HFF-Myc (cell line): ENCODE results near the gene TDRD9.

Experiments used
- DNase-seq: peaks from one replicate; pipeline ENCODE4 v3.0.0-alpha.2; 2011; ENCODE audit warnings: low read depth; ENCODE audit errors: extremely low read depth
- H3K4me3 ChIP-seq: replicated peaks from 2 replicates; pipeline ENCODE4 v1.5.1; 2011; ENCODE audit warnings: low read depth, mild to moderate bottlenecking, control low read depth, low read length
- CTCF ChIP-seq: IDR thresholded peaks from 2 replicates; pipeline ENCODE4 v1.5.1; 2012; ENCODE audit warnings: mild to moderate bottlenecking, low read depth, low read length, control low read depth; ENCODE audit errors: missing control alignments

The TDRD9 gene

GRCh38 chr14:104047761-104048160 lies 119.5 kb downstream of the TDRD9 start:
- no peak overlapping the region for H3K4me3 ChIP-seq
- no peak for DNase-seq
- no peak for TF ChIP-seq CTCF

- DNase-seq, result no peak
- no peak overlapping the region for H3K4me3 ChIP-seq
- TF ChIP-seq CTCF, result no peak
Observed at GRCh38 chr14:104048758-104049507, 120.7 kb downstream of the TDRD9 start.

- no peak for DNase-seq
- no peak overlapping the region for H3K4me3 ChIP-seq
- TF ChIP-seq CTCF, result no peak
Observed at GRCh38 chr14:104049576-104050240, 121.5 kb downstream of the TDRD9 start.

- no peak for DNase-seq
- TF ChIP-seq CTCF, result no peak
- no peak overlapping the region for H3K4me3 ChIP-seq
Observed at GRCh38 chr14:104051092-104051813, 123.0 kb downstream of the TDRD9 start.

GRCh38 chr14:104054222-104054905 lies 126.1 kb downstream of the TDRD9 start:
- no peak for DNase-seq
- no peak for TF ChIP-seq CTCF

GRCh38 chr14:104062281-104062680 lies 134.0 kb downstream of the TDRD9 start:
- no peak overlapping the region for H3K4me3 ChIP-seq
- DNase-seq, result no peak
- TF ChIP-seq CTCF, result no peak

More at GRCh38 chr14:104054222-104054905, 126.1 kb downstream of the TDRD9 start:
- no peak overlapping the region for H3K4me3 ChIP-seq
